ENCODE results near the gene FRMPD4.
"Not testable (repeated sequence)": the region's sequence is repeated elsewhere in the genome, so short reads cannot be mapped to it uniquely, and the experiment has no call there.

The FRMPD4 gene

GRCh38 chrX:12164180-12164579, 25.9 kb downstream of the FRMPD4 start:
- not testable (repeated sequence) for H3K27ac Mint-ChIP-seq, DNase-seq, H3K27me3 Mint-ChIP-seq, H3K4me3 Mint-ChIP-seq, ATAC-seq, H3K4me1 Mint-ChIP-seq, H3K9me3 Mint-ChIP-seq

- no peak overlapping the region for H3K4me3 Mint-ChIP-seq
- ATAC-seq (no peak), DNase-seq (no peak)
- H3K27me3 Mint-ChIP-seq, result no peaks in the 10 kb centered on the region
- no peak overlapping the region for H3K27ac Mint-ChIP-seq
- H3K4me1 Mint-ChIP-seq, result no peaks in the 10 kb centered on the region
- no peaks in the 10 kb centered on the region for H3K9me3 Mint-ChIP-seq
Measured at GRCh38 chrX:12170755-12171154, 32.5 kb downstream of the FRMPD4 start.

GRCh38 chrX:12174358-12174757, 36.1 kb downstream of the FRMPD4 start:
- ATAC-seq (no peak), DNase-seq (no peak)
- no peaks in the 10 kb centered on the region for H3K9me3 Mint-ChIP-seq
- no peaks in the 10 kb centered on the region for H3K4me1 Mint-ChIP-seq
- no peak overlapping the region for H3K27ac Mint-ChIP-seq
- H3K4me3 Mint-ChIP-seq, result no peak overlapping the region
- H3K27me3 Mint-ChIP-seq, result no peaks in the 10 kb centered on the region

- no peak for ATAC-seq
- Mint-ChIP-seq H3K4me3 (no peak overlapping the region), H3K27me3 (no peaks in the 10 kb centered on the region), H3K4me1 (no peaks in the 10 kb centered on the region), H3K27ac (no peak overlapping the region), H3K9me3 (no peaks in the 10 kb centered on the region)
- DNase-seq, result no peak
Measured at GRCh38 chrX:12197030-12197429, 58.8 kb downstream of the FRMPD4 start.

GRCh38 chrX:12206413-12206812, 68.1 kb downstream of the FRMPD4 start:
- Mint-ChIP-seq H3K4me1 (no peaks in the 10 kb centered on the region), H3K27ac (no peak overlapping the region), H3K9me3 (peaks cover 5 to 8% of the 10 kb centered on the region in 2 donors), H3K4me3 (no peak overlapping the region), H3K27me3 (peaks cover 7% of the 10 kb centered on the region)
- DNase-seq (no peak), ATAC-seq (no peak)

- Mint-ChIP-seq H3K4me1 (no peaks in the 10 kb centered on the region), H3K4me3 (no peak overlapping the region), H3K27me3 (peaks cover 5% of the 10 kb centered on the region), H3K27ac (no peak overlapping the region), H3K9me3 (peaks cover 0 to 5% of the 10 kb centered on the region in 2 donors)
- ATAC-seq, result no peak
- no peak for DNase-seq
Measured at GRCh38 chrX:12210196-12210815, 72.0 kb downstream of the FRMPD4 start.

- Mint-ChIP-seq H3K4me1 (no peaks in the 10 kb centered on the region), H3K27me3 (peaks cover 8% of the 10 kb centered on the region), H3K9me3 (peaks cover 0 to 5% of the 10 kb centered on the region in 2 donors), H3K4me3 (no peak overlapping the region), H3K27ac (no peak overlapping the region)
- no peak for ATAC-seq
- DNase-seq, result no peak
Measured at GRCh38 chrX:12210971-12211370, 72.7 kb downstream of the FRMPD4 start.

- H3K4me1 Mint-ChIP-seq, result no peaks in the 10 kb centered on the region
- no peak overlapping the region for H3K27ac Mint-ChIP-seq
- DNase-seq, result no peak
- H3K9me3 Mint-ChIP-seq, result no peaks in the 10 kb centered on the region
- no peaks in the 10 kb centered on the region for H3K27me3 Mint-ChIP-seq
- ATAC-seq, result no peak
- no peak overlapping the region for H3K4me3 Mint-ChIP-seq
Measured at GRCh38 chrX:12223650-12224049, 85.4 kb downstream of the FRMPD4 start.

- ATAC-seq (no peak), DNase-seq (no peak)
- Mint-ChIP-seq H3K27me3 (no peaks in the 10 kb centered on the region), H3K27ac (no peak overlapping the region), H3K4me1 (no peaks in the 10 kb centered on the region), H3K4me3 (no peak overlapping the region), H3K9me3 (no peaks in the 10 kb centered on the region)
Measured at GRCh38 chrX:12225107-12225506, 86.8 kb downstream of the FRMPD4 start.

- Mint-ChIP-seq H3K4me3 (no peak overlapping the region), H3K4me1 (no peaks in the 10 kb centered on the region), H3K27me3 (no peaks in the 10 kb centered on the region), H3K27ac (no peak overlapping the region), H3K9me3 (no peaks in the 10 kb centered on the region)
- DNase-seq, result no peak
- no peak for ATAC-seq
Measured at GRCh38 chrX:12227412-12228041, 89.3 kb downstream of the FRMPD4 start.

GRCh38 chrX:12228862-12229261, 90.6 kb downstream of the FRMPD4 start:
- no peak overlapping the region for H3K27ac Mint-ChIP-seq
- DNase-seq, result no peak
- H3K9me3 Mint-ChIP-seq, result no peaks in the 10 kb centered on the region
- H3K4me1 Mint-ChIP-seq, result no peaks in the 10 kb centered on the region
- H3K4me3 Mint-ChIP-seq, result no peak overlapping the region
- H3K27me3 Mint-ChIP-seq, result no peaks in the 10 kb centered on the region
- ATAC-seq, result no peak

- no peaks in the 10 kb centered on the region for H3K27me3 Mint-ChIP-seq
- ATAC-seq, result no peak
- H3K9me3 Mint-ChIP-seq, result no peaks in the 10 kb centered on the region
- no peaks in the 10 kb centered on the region for H3K4me1 Mint-ChIP-seq
- DNase-seq, result no peak
- H3K27ac Mint-ChIP-seq, result no peak overlapping the region
- H3K4me3 Mint-ChIP-seq, result no peak overlapping the region
Measured at GRCh38 chrX:12229986-12230385, 91.7 kb downstream of the FRMPD4 start.

GRCh38 chrX:12234534-12235329, 96.5 kb downstream of the FRMPD4 start:
- Mint-ChIP-seq H3K27ac (no peak overlapping the region), H3K9me3 (no peaks in the 10 kb centered on the region), H3K4me3 (no peak overlapping the region), H3K27me3 (no peaks in the 10 kb centered on the region), H3K4me1 (no peaks in the 10 kb centered on the region)
- DNase-seq (no peak), ATAC-seq (no peak)

- no peak overlapping the region for H3K4me3 Mint-ChIP-seq
- no peak overlapping the region for H3K27ac Mint-ChIP-seq
Measured at GRCh38 chrX:12236156-12236555, 97.9 kb downstream of the FRMPD4 start.

GRCh38 chrX:12237131-12237530, 98.9 kb downstream of the FRMPD4 start:
- H3K27ac Mint-ChIP-seq, result no peak overlapping the region
- no peak overlapping the region for H3K4me3 Mint-ChIP-seq
- H3K4me1 Mint-ChIP-seq, result no peaks in the 10 kb centered on the region
- DNase-seq (no peak), ATAC-seq (no peak)
- no peaks in the 10 kb centered on the region for H3K9me3 Mint-ChIP-seq
- no peaks in the 10 kb centered on the region for H3K27me3 Mint-ChIP-seq

More at GRCh38 chrX:12236156-12236555, 97.9 kb downstream of the FRMPD4 start:
- no peaks in the 10 kb centered on the region for H3K27me3 Mint-ChIP-seq
- ATAC-seq (no peak), DNase-seq (no peak)
- H3K9me3 Mint-ChIP-seq, result no peaks in the 10 kb centered on the region
- no peaks in the 10 kb centered on the region for H3K4me1 Mint-ChIP-seq

GRCh38 chrX:12237771-12238170, 99.5 kb downstream of the FRMPD4 start:
- no peak overlapping the region for H3K27ac Mint-ChIP-seq
- no peak for ATAC-seq
- no peaks in the 10 kb centered on the region for H3K9me3 Mint-ChIP-seq

More at GRCh38 chrX:12237771-12238170, 99.5 kb downstream of the FRMPD4 start:
- H3K4me1 Mint-ChIP-seq, result no peaks in the 10 kb centered on the region
- no peaks in the 10 kb centered on the region for H3K27me3 Mint-ChIP-seq
- H3K4me3 Mint-ChIP-seq, result no peak overlapping the region
- no peak for DNase-seq
